K562 (cell line): ENCODE data around the gene NDUFB5. TPM values are rescaled to one million over a fixed set of nuclear protein-coding genes. Genes with fewer than 3 reads are reported as not detected.

ENCODE experiments used
- ATAC-seq: fragments of 200-7000 bp; cut with Tn5 transposase; 3 replicates; pipeline ENCODE4 v1.9.1; 2020; ENCODE audit warnings: moderate library complexity
- BruUV-seq: library from RNA; stranded (reverse); fragments of 400-500 nt; replicated peaks from 2 replicates; lab custom pipeline; 2021; lab: Mats Ljungman, UMichigan
- CTCF ChIA-PET: fragments of 300-600 bp; formaldehyde crosslinking; extraction: SDS; loops from one replicate; lab custom pipeline; 2021; ENCODE audit warnings: low intra/inter-chr PET ratio; lab: Yijun Ruan, JAX
- POLR2A ChIA-PET: fragments of 300-600, 350-650 bp; sonication (Branson Sonifier 250); formaldehyde crosslinking; extraction: SDS; loops from one replicate; lab custom pipeline; 2021; ENCODE audit warnings: antibody characterized with exemption, inconsistent platforms; lab: Yijun Ruan, JAX
- DNase-seq, 4 experiments: peaks; one replicate each; pipeline versions ENCODE4 v3.0.0 to v3.0.0-alpha.2; 2011 to 2018; ENCODE audit warnings: low spot score in 3 of 4, mixed read lengths in 3 of 4; ENCODE audit errors: extremely low read depth in 1 of 4
- FAIRE-seq: peaks from 2 replicates; lab custom pipeline; 2011; peaks lifted over from hg19 to GRCh38; lab: Jason Lieb, UNC
- H2AFZ ChIP-seq: 2 replicates; pipeline ENCODE4 v1.6.0; 2011; ENCODE audit warnings: low read depth, low read length, control low read depth, inconsistent platforms
- H3K27ac ChIP-seq: fragments of 200-600 bp; 3 replicates; pipeline ENCODE4 v1.8.0; 2011; ENCODE audit warnings: low read depth, mild to moderate bottlenecking, control low read depth, inconsistent platforms, low read length, moderate library complexity, mixed read lengths; ENCODE audit errors: extremely low read depth
- H3K27me3 ChIP-seq, 2 experiments: fragments of 300-600 bp in 1 of 2; 2 replicates in 1 of 2; 3 replicates in 1 of 2; pipeline versions ENCODE4 v1.6.0 to v1.8.0; 2011; ENCODE audit warnings: inconsistent platforms in 2 of 2, low read length in 2 of 2, mild to moderate bottlenecking in 1 of 2, mixed read lengths in 1 of 2, moderate library complexity in 1 of 2; ENCODE audit not compliant: control insufficient read depth in 2 of 2, insufficient read depth in 2 of 2
- H3K36me3 ChIP-seq: fragments of 300-600 bp; 3 replicates; pipeline ENCODE4 v1.8.0; 2011; ENCODE audit warnings: mild to moderate bottlenecking, low read length, inconsistent platforms; ENCODE audit not compliant: control insufficient read depth, insufficient read depth
- H3K4me1 ChIP-seq, 2 experiments: fragments of 200-600 bp in 1 of 2; replicated peaks in 1 of 2; 2 replicates in 1 of 2; 3 replicates in 1 of 2; pipeline versions ENCODE4 v1.5.1 to v1.8.0; 2011; ENCODE audit warnings: inconsistent platforms in 2 of 2, low read length in 2 of 2, mild to moderate bottlenecking in 1 of 2, mixed read lengths in 1 of 2, moderate library complexity in 1 of 2; ENCODE audit not compliant: control insufficient read depth in 2 of 2, insufficient read depth in 2 of 2
- H3K4me2 ChIP-seq: 2 replicates; pipeline ENCODE4 v1.6.1; 2011; ENCODE audit warnings: low read length, control low read depth, inconsistent platforms, mixed read lengths; ENCODE audit not compliant: insufficient read depth
- H3K4me3 ChIP-seq: fragments of 200-600 bp; sonication (generic), shearing (Covaris generic); 2 replicates; pipeline ENCODE4 v1.5.1; 2016; ENCODE audit warnings: control low read depth, inconsistent platforms
- H3K79me2 ChIP-seq: fragments of 200-600 bp; 3 replicates; pipeline ENCODE4 v1.8.0; 2011; ENCODE audit warnings: low read length, inconsistent platforms; ENCODE audit not compliant: control insufficient read depth, insufficient read depth
- H3K9ac ChIP-seq, 2 experiments: 2 replicates each; pipeline versions ENCODE4 v1.6.0 to v1.6.1; 2011; ENCODE audit warnings: low read depth in 2 of 2, low read length in 2 of 2, control low read depth in 1 of 2, inconsistent platforms in 1 of 2, mild to moderate bottlenecking in 1 of 2, mixed read lengths in 1 of 2; ENCODE audit not compliant: insufficient read depth in 1 of 2
- H3K9me1 ChIP-seq: one replicate; pipeline ENCODE4 v1.6.0; 2011; ENCODE audit warnings: inconsistent platforms, mild to moderate bottlenecking, low read length, moderate library complexity; ENCODE audit not compliant: control insufficient read depth, insufficient read depth
- H3K9me3 ChIP-seq: replicated peaks from 2 replicates; pipeline ENCODE4 v1.5.1; 2011; ENCODE audit warnings: low read depth, low read length, inconsistent platforms; ENCODE audit not compliant: control insufficient read depth, insufficient read depth
- H4K20me1 ChIP-seq: replicated peaks from 2 replicates; pipeline ENCODE4 v1.6.1; 2011; ENCODE audit warnings: low read length, inconsistent platforms, mixed read lengths; ENCODE audit not compliant: control insufficient read depth, insufficient read depth
- BCOR ChIP-seq: fragments of 450-650 bp; IDR thresholded peaks from 2 replicates; pipeline ENCODE4 v1.6.1; 2016
- BMI1 ChIP-seq: fragments of 150-350 bp; IDR thresholded peaks from 2 replicates; pipeline ENCODE4 v1.6.1; 2014; ENCODE audit warnings: low read length
- FOXK2 ChIP-seq, 2 experiments: fragments of 450-650 bp; IDR thresholded peaks in 1 of 2; conservative IDR thresholded peaks in 1 of 2; 2 replicates each; pipeline ENCODE4 v1.6.1; 2016; ENCODE audit warnings: low read depth in 2 of 2, mild to moderate bottlenecking in 1 of 2
- HMGN3 ChIP-seq: IDR thresholded peaks from 2 replicates; pipeline ENCODE4 v1.6.1; 2011; ENCODE audit warnings: borderline replicate concordance, low read depth, mild to moderate bottlenecking, mixed read lengths, low read length; ENCODE audit not compliant: insufficient read length; ENCODE audit errors: extremely low read depth
- KDM2B ChIP-seq: fragments of 250-450 bp; sonication (Bioruptor Pico); IDR thresholded peaks from 2 replicates; pipeline ENCODE4 v1.8.0; 2021; ENCODE audit warnings: mild to moderate bottlenecking, moderate library complexity
- MNT ChIP-seq, 2 experiments: fragments of 450-650 bp; conservative IDR thresholded peaks; 2 replicates each; pipeline ENCODE4 v1.6.1; 2017; ENCODE audit warnings: mild to moderate bottlenecking in 2 of 2, moderate library complexity in 2 of 2
- NCOA2 ChIP-seq, 2 experiments: fragments of 450-650 bp; IDR thresholded peaks; 2 replicates each; pipeline ENCODE4 v1.6.1; 2018; ENCODE audit warnings: mild to moderate bottlenecking in 2 of 2, moderate library complexity in 1 of 2; ENCODE audit not compliant: partially characterized antibody in 2 of 2
- NRF1 ChIP-seq, 2 experiments: fragments of 450-650 bp; IDR thresholded peaks in 1 of 2; conservative IDR thresholded peaks in 1 of 2; 2 replicates each; pipeline ENCODE4 v1.6.1; 2014; ENCODE audit warnings: mild to moderate bottlenecking in 2 of 2
- POLR2G ChIP-seq: fragments of 200-400 bp; formaldehyde crosslinking; IDR thresholded peaks from 2 replicates; pipeline ENCODE4 v1.6.1; 2017; ENCODE audit warnings: low read depth, mild to moderate bottlenecking, antibody characterized with exemption, low read length, moderate library complexity
- PTBP1 ChIP-seq: fragments of 200-400 bp; formaldehyde crosslinking; IDR thresholded peaks from 2 replicates; pipeline ENCODE4 v1.6.1; 2017; ENCODE audit warnings: low read depth, low read length
- RBFOX2 ChIP-seq: fragments of 200-400 bp; formaldehyde crosslinking; IDR thresholded peaks from 2 replicates; pipeline ENCODE4 v1.6.1; 2017; ENCODE audit warnings: low read depth, mild to moderate bottlenecking, low read length, moderate library complexity
- RNF2 ChIP-seq: sonication (generic); IDR thresholded peaks from 2 replicates; pipeline ENCODE4 v1.6.1; 2016
- TAF1 ChIP-seq: IDR thresholded peaks from 2 replicates; pipeline ENCODE4 v1.6.1; 2011; ENCODE audit warnings: mild to moderate bottlenecking, low read length, moderate library complexity; ENCODE audit not compliant: insufficient read depth, control insufficient read depth, severe bottlenecking; ENCODE audit errors: extremely low read depth
- ZFX ChIP-seq: sonication (generic); formaldehyde crosslinking; IDR thresholded peaks from 2 replicates; pipeline ENCODE4 v1.8.0; 2022; ENCODE audit warnings: mild to moderate bottlenecking, missing genetic modification reagents, moderate library complexity
- WGBS: fragments of 100-300 bp; shearing (Covaris generic); methylation state at CpG from one replicate; pipeline ENCODE4 v1.1.6; 2016; ENCODE audit warnings: low coverage, mixed read lengths; ENCODE audit not compliant: insufficient coverage; ENCODE audit errors: missing lambda C conversion rate; 5-methylcytosine and 5-hydroxymethylcytosine counted together
- in situ Hi-C: fragments of 300-500 bp; cut with MboI; formaldehyde crosslinking; loops from 4 replicates; pipeline ENCODE4 v1.15.0; 2018; ENCODE audit warnings: inconsistent platforms, mixed read lengths
- intact Hi-C: fragments of 100-400 bp; cut with micrococcal nuclease; formaldehyde crosslinking; loops from 2 replicates; pipeline ENCODE4 v1.14.2; 2022
- polyA plus RNA-seq, 8 experiments: library from polyadenylated mRNA; depleted of rRNA in 4 of 8; stranded (reverse) in 5 of 8; unstranded in 3 of 8; fragments of >200 nt; fragmentation: Nextera tagmentation in 2 of 8; fragmentation: Illumina TruSeq in 1 of 8; extraction: Ambion mirVana in 2 of 8; extraction: Trizol in 1 of 8; gene quantifications; 2 replicates each; pipeline versions ENCODE4 v1.2.1 to v1.2.3, GENCODE V29; 2011 to 2014; ENCODE audit warnings: inconsistent platforms in 1 of 8, missing spikeins in 1 of 8
- total RNA-seq, 7 experiments: library from RNA; depleted of rRNA in 6 of 7; stranded (reverse); fragments of >200 nt in 6 of 7; fragmentation: Illumina TruSeq in 2 of 7; extraction: Trizol in 2 of 7; gene quantifications; 2 replicates each; pipeline versions ENCODE4 v1.2.1 to v1.2.3, GENCODE V29; 2011 to 2021; ENCODE audit warnings: low replicate concordance in 1 of 7
- TF ChIP-seq, protein P1 (sequence below), 3 experiments: IDR thresholded peaks in 2 of 3; conservative IDR thresholded peaks in 1 of 3; 2 replicates each; pipeline ENCODE4 v1.5.1; 2011 to 2012; ENCODE audit warnings: low read length in 3 of 3, mild to moderate bottlenecking in 3 of 3, control low read depth in 2 of 3, improper control_type of control experiment in 1 of 3, inconsistent platforms in 1 of 3, low read depth in 1 of 3, mixed read lengths in 1 of 3, moderate library complexity in 1 of 3; ENCODE audit not compliant: insufficient read depth in 2 of 3

Gene NDUFB5
- total and polyA plus RNA-seq, 9 of the 15 experiments (the other 6 are each of a cell fraction or from before 2014, with no cell fraction given), result 128 to 466 (median 176) TPM

DNA sequence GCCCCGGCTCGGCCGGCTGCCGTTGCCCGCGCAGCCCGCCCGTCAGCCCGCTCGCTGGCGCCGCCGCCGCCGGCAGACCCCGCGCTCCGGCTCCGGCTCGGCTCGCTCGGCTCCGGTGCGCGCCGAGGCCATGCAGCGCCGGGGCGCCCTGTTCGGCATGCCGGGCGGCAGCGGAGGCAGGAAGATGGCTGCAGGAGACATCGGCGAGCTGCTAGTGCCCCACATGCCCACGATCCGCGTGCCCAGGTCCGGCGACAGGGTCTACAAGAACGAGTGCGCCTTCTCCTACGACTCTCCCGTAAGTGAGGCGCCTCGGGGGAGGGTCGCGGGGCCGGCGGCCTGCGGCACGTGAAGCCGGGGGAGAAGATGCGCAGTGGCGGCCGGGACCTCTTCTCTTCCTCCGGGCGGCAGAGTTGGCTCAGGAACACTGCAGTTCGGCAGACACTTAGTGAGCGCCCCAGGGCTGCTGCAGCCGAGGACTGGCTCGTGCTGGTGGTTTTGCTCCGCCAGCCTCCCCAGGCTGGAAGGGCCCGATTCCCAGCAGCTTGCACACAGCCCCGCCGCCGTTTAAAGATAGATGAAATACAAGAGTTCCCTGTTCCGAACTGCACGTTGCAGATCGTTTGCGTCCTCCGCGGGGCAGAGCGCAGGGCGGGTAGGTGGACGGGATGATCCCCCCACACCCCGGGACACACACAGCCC, 48.7 kb downstream of the NDUFB5 start:
- Histone ChIP-seq H3K9me1 (no peaks in the 10 kb centered on the region), H3K36me3 (no peaks in the 10 kb centered on the region), H3K27me3 (peaks cover 6 to 10% of the 10 kb centered on the region in 2 experiments; a peak in 3 of 5 replicates), H4K20me1 (0 out of 2 replicates have a peak, but pooled peaks cover 2% of the 10 kb centered on the region), H3K27ac (no peak overlapping the region), H3K4me2 (peak overlapping the region; percentile 81), H3K4me3 (peak overlapping the region; percentile 55), H3K79me2 (no peaks in the 10 kb centered on the region), H3K9me3 (no peaks in the 10 kb centered on the region), H2AFZ (peak overlapping the region; percentile 82), H3K9ac (peak overlapping the region in 1 of 2 experiments; percentile 90; a peak in 2 of 4 replicates), H3K4me1 (peaks cover 0 to 18% of the 10 kb centered on the region in 2 experiments; a peak in 3 of 5 replicates)
- FAIRE-seq (no peak), ATAC-seq (peak; percentile 86), DNase-seq (peak; percentile 31 to 64 (median 44))
- CTCF ChIA-PET, result no interaction called here
- 2% methylated on average over 34 of the region's 77 CpGs for WGBS
- in situ Hi-C loops (no loop called here), intact Hi-C loops (loop anchor here (5.0 to 10.0 kb wide), 2 partner anchors 152 to 949 kb away; partner anchors contain the start of gene TTC14)
- POLR2A ChIA-PET, result interaction anchor here (0.5 to 1.5 kb wide), 4 partner anchors 9 to 144 kb away, joined by 3 to 4 read pairs (median 4); no protein-coding TSS in a partner anchor
- BruUV-seq, result no TSS peak
- TF ChIP-seq BMI1 (no peak), NRF1 (conservative IDR thresholded peaks at IDR 0.05 in 1 of 2, IDR thresholded peaks at IDR 0.05 in 1 of 2) (peak; percentile 51 to 64), NCOA2 (IDR thresholded peaks at IDR 0.05; ENCODE audit: partially characterized antibody in 2 of 2) (no peak), BCOR (peak; percentile 44), MNT (conservative IDR thresholded peaks at IDR 0.05) (no peak), ZFX (CRISPR knock-in tag) (peak; percentile 64), PTBP1 (no peak), RBFOX2 (0 out of 2 replicates have a peak, but pooled peaks have one; percentile 33), POLR2G (peak; percentile 60), HMGN3 (peak; percentile 30), FOXK2 (conservative IDR thresholded peaks at IDR 0.05 in 1 of 2, IDR thresholded peaks at IDR 0.05 in 1 of 2; ENCODE audit: low read depth in 2 of 2) (no peak), TAF1 (peak; percentile 24), RNF2 (no peak), KDM2B (CRISPR knock-in tag) (peak; percentile 77; the same call in 1 of the 2 replicates)
- TF ChIP-seq, protein P1, sequence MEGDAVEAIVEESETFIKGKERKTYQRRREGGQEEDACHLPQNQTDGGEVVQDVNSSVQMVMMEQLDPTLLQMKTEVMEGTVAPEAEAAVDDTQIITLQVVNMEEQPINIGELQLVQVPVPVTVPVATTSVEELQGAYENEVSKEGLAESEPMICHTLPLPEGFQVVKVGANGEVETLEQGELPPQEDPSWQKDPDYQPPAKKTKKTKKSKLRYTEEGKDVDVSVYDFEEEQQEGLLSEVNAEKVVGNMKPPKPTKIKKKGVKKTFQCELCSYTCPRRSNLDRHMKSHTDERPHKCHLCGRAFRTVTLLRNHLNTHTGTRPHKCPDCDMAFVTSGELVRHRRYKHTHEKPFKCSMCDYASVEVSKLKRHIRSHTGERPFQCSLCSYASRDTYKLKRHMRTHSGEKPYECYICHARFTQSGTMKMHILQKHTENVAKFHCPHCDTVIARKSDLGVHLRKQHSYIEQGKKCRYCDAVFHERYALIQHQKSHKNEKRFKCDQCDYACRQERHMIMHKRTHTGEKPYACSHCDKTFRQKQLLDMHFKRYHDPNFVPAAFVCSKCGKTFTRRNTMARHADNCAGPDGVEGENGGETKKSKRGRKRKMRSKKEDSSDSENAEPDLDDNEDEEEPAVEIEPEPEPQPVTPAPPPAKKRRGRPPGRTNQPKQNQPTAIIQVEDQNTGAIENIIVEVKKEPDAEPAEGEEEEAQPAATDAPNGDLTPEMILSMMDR (IDR thresholded peaks at IDR 0.05 in 2 of 3, conservative IDR thresholded peaks at IDR 0.05 in 1 of 3; ENCODE audit: insufficient read depth in 2 of 3, low read depth in 1 of 3, low read length in 3 of 3), result peak in 1 of 3 experiments; percentile 21; a peak in 1 of 6 replicates
